RWPE1 (cell line): ENCODE results near the gene LY6G5B.
A peak's percentile ranks its signal among the peaks of the same experiment; 100 is the strongest.

Experiments
- CTCF ChIA-PET: fragments of 350-600 bp; sonication (Branson Sonifier 250); formaldehyde crosslinking; extraction: SDS; loops from one replicate; lab custom pipeline; 2021; lab: Yijun Ruan, JAX
- POLR2A ChIA-PET: fragments of 400-600 bp; formaldehyde crosslinking; extraction: SDS; loops from one replicate; lab custom pipeline; 2020; ENCODE audit warnings: antibody characterized with exemption; ENCODE audit not compliant: low non-redundant PET; lab: Yijun Ruan, JAX
- DNase-seq: peaks from one replicate; pipeline ENCODE4 v3.0.0; 2012; ENCODE audit warnings: low spot score
- H3K27ac ChIP-seq: fragments of 450-650 bp; 2 replicates; pipeline ENCODE4 v1.5.1; 2017
- TF ChIP-seq, protein P1 (sequence below): fragments of 450-650 bp; conservative IDR thresholded peaks from 2 replicates; pipeline ENCODE4 v1.5.1; 2017; ENCODE audit warnings: low read depth, mild to moderate bottlenecking

LY6G5B gene

GRCh38 chr6:31632279-31632946 is 37.4 kb upstream of the LY6G5B start:
- TF ChIP-seq, protein P1, sequence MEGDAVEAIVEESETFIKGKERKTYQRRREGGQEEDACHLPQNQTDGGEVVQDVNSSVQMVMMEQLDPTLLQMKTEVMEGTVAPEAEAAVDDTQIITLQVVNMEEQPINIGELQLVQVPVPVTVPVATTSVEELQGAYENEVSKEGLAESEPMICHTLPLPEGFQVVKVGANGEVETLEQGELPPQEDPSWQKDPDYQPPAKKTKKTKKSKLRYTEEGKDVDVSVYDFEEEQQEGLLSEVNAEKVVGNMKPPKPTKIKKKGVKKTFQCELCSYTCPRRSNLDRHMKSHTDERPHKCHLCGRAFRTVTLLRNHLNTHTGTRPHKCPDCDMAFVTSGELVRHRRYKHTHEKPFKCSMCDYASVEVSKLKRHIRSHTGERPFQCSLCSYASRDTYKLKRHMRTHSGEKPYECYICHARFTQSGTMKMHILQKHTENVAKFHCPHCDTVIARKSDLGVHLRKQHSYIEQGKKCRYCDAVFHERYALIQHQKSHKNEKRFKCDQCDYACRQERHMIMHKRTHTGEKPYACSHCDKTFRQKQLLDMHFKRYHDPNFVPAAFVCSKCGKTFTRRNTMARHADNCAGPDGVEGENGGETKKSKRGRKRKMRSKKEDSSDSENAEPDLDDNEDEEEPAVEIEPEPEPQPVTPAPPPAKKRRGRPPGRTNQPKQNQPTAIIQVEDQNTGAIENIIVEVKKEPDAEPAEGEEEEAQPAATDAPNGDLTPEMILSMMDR: no peak
- ChIA-PET POLR2A (no interaction called here), CTCF (no interaction called here)
- DNase-seq: no peak
- peak overlapping the region; percentile 46 for H3K27ac ChIP-seq

- TF ChIP-seq, protein P1: no peak
- no peak for DNase-seq
- H3K27ac ChIP-seq: peak overlapping the region; percentile 46
- POLR2A ChIA-PET: no interaction called here
- CTCF ChIA-PET: no interaction called here
These were observed 36.3 kb upstream of the LY6G5B start for GRCh38 chr6:31633447-31633846.

DNA sequence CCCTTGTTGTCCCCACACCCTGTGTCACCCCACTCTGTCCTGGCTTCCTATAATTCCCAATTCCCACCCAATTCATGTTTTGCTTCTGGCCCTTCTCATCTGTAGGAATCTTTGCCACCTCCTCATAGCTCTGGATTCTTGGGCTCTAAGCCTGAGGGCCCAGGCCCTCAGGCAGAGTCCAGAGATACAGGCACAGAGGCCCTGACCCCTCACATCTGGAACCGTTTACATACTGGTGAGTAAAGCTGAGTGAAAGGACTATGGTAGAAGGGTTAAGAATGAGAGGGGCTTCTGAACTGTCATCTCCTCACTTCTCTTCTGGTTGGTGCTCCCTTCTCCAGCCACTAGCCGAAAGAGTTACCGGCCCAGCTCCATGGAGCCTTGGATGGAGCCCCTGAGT is 35.6 kb upstream of the LY6G5B start:
- ChIA-PET CTCF (no interaction called here), POLR2A (interaction anchor here (0.6 kb wide), 1 partner anchor 19 kb away, joined by 3 read pairs; no protein-coding TSS in a partner anchor)
- TF ChIP-seq, protein P1: no peak
- H3K27ac ChIP-seq: peak overlapping the region; percentile 49
- DNase-seq: no peak

- ChIA-PET CTCF (interaction anchor here (1.1 kb wide), 1 partner anchor 13 kb away, joined by 5 read pairs; no protein-coding TSS in a partner anchor), POLR2A (interaction anchor here (1.0 kb wide), 1 partner anchor 17 kb away, joined by 3 read pairs; no protein-coding TSS in a partner anchor)
- no peak for DNase-seq
These were observed 34.7 kb upstream of the LY6G5B start for GRCh38 chr6:31634969-31635575.

DNA sequence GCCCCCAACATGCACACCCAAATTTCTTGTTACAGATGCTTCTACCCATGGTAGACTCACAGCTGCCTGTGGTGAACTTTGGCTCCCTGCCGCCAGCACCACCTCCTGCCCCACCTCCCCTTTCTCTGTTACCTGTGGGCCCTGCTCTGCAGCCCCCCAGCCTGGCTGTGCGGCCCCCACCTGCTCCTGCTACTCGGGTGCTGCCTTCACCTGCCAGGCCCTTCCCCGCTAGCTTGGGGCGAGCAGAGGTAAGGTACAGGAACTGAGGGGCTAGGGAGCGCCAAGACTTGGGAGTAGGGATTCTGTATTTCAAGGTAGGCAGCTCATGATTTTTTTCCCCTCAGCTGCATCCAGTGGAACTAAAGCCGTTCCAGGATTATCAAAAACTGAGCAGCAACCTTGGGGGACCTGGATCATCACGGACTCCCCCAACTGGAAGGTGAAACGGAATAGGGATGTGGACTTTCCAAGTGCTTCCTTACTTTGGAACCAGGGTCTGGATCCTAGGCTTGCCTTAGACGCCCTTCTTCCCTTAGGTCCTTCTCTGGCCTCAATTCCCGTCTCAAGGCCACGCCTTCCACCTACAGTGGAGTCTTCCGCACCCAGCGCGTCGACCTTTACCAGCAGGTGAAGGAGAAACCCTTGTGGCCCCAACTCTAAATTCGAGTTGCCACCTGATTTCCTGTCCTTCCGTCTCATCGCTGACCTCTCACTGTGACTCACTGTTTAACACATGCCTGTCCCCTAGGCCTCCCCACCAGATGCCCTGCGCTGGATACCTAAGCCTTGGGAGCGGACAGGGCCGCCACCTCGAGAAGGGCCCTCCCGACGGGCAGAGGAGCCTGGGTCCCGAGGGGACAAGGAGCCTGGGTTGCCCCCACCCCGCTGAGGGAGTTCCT is 32.8 kb upstream of the LY6G5B start:
- POLR2A ChIA-PET: no interaction called here
- CTCF ChIA-PET: interaction anchor here (0.7 kb wide), 1 partner anchor 317 kb away, joined by 5 read pairs; no protein-coding TSS in a partner anchor
- no peak for DNase-seq
- TF ChIP-seq, protein P1: no peak
- peak overlapping the region; percentile 51 for H3K27ac ChIP-seq

More at GRCh38 chr6:31634969-31635575, 34.7 kb upstream of the LY6G5B start:
- H3K27ac ChIP-seq: peak overlapping the region; percentile 49
- TF ChIP-seq, protein P1: no peak

GRCh38 chr6:31639043-31639442 is 30.7 kb upstream of the LY6G5B start:
- peak overlapping the region; percentile 58 for H3K27ac ChIP-seq
- CTCF ChIA-PET: interaction anchor here (1.1 kb wide), 1 partner anchor 15 kb away, joined by 3 read pairs; no protein-coding TSS in a partner anchor

More at GRCh38 chr6:31639043-31639442, 30.7 kb upstream of the LY6G5B start:
- POLR2A ChIA-PET: interaction anchor here (0.6 kb wide), 1 partner anchor 13 kb away, joined by 5 read pairs; no protein-coding TSS in a partner anchor
- no peak for DNase-seq
- TF ChIP-seq, protein P1: no peak
